ENCODE data around the gene NCOA1.
"Not testable (repeated sequence)": the region's sequence is repeated elsewhere in the genome, so short reads cannot be mapped to it uniquely, and the experiment has no call there.

NCOA1 gene

GRCh38 chr2:24756789-24757188 lies 265.7 kb downstream of the NCOA1 start:
- DNase-seq, result no peak

- no peak for DNase-seq
Measured at GRCh38 chr2:24761866-24762265, 270.8 kb downstream of the NCOA1 start.

DNA sequence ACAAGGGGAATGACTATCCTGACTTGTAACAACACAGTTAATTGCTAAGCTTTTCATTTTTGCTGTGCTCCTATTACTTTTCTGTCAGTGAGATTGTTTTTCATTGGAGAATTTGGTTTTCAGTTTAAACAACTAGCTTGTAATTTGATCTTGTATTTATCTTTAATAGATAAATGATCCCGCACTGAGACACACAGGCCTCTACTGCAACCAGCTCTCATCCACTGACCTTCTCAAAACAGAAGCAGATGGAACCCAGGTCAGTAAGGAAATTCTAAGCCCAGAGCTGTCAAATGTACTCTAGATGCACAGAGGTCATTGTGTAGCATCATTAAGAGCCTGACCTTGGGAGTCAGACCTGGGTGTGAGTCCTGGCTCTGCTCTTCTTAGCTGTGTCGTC lies 271.5 kb downstream of the NCOA1 start:
- DNase-seq, result no peak

GRCh38 chr2:24763843-24764242 lies 272.8 kb downstream of the NCOA1 start:
- DNase-seq, result no peak

- DNase-seq, result no peak
Measured at GRCh38 chr2:24766609-24767008, 275.6 kb downstream of the NCOA1 start.

DNA sequence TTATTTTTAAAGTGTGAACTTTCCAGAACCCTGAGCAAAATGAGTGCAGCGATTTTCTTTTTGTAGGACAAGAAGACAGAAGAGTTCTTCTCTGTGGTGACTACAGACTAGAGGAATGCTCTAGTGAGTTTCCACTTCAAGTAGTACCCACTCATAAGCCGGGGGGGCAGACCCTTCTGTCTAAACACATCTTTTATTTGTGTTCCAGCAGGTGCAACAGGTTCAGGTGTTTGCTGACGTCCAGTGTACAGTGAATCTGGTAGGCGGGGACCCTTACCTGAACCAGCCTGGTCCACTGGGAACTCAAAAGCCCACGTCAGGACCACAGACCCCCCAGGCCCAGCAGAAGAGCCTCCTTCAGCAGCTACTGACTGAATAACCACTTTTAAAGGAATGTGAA lies 277.0 kb downstream of the NCOA1 start:
- no peak for DNase-seq

- DNase-seq, result no peak
Measured at GRCh38 chr2:24768601-24769000, 277.5 kb downstream of the NCOA1 start.

GRCh38 chr2:24771061-24771460 lies 280.0 kb downstream of the NCOA1 start:
- no peak for DNase-seq

- DNase-seq, result no peak
Measured at GRCh38 chr2:24771764-24772586, 280.9 kb downstream of the NCOA1 start.

- DNase-seq, result no peak
Measured at GRCh38 chr2:24774373-24774772, 283.3 kb downstream of the NCOA1 start.

GRCh38 chr2:24779116-24779515 lies 288.1 kb downstream of the NCOA1 start:
- no peak for DNase-seq

DNA sequence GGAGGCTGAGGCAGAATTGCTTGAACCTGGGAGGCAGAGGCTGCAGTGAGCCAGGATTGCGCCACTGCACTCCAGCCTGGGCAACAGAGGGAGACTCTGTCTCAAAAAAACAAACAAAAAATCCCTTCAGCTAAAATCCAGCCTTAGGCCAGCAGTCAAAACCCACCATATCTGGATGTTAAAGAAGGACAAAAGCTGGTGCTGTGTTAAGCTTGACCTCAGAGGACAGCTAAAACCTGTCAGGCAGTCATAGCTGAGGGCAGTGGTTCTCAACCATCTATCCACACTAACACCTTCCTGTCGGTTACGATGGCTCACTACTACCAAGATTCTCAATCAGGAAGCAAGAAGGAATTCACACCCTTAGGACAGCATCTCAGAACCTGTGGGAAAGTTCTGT lies 292.6 kb downstream of the NCOA1 start:
- no peak for DNase-seq

- no peak for DNase-seq
Measured at GRCh38 chr2:24785671-24786321, 294.7 kb downstream of the NCOA1 start.

GRCh38 chr2:24787532-24787931 lies 296.5 kb downstream of the NCOA1 start:
- DNase-seq, result no peak

- no peak for DNase-seq
Measured at GRCh38 chr2:24788816-24789215, 297.8 kb downstream of the NCOA1 start.

DNA sequence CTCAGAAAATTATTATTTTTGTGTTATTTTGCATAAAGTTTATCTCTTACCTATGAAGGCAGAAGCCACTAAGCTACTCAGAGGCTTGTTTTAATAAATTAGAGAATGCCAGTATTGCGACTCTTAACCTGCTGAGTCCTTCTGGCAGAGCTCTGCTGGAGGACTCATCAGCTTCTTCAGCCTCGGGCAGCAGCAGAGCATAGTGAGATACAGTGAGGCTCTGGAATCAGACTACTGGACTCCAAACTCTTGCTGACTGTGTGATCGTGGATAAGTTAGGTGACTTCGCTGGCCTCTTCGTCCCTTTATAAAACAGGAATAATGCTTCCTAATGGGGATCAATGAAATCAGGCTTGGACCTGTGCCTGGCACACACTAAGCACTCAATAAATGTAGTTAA lies 300.4 kb downstream of the NCOA1 start:
- DNase-seq, result no peak

GRCh38 chr2:24792542-24792873 lies 301.5 kb downstream of the NCOA1 start:
- no peak for DNase-seq

DNA sequence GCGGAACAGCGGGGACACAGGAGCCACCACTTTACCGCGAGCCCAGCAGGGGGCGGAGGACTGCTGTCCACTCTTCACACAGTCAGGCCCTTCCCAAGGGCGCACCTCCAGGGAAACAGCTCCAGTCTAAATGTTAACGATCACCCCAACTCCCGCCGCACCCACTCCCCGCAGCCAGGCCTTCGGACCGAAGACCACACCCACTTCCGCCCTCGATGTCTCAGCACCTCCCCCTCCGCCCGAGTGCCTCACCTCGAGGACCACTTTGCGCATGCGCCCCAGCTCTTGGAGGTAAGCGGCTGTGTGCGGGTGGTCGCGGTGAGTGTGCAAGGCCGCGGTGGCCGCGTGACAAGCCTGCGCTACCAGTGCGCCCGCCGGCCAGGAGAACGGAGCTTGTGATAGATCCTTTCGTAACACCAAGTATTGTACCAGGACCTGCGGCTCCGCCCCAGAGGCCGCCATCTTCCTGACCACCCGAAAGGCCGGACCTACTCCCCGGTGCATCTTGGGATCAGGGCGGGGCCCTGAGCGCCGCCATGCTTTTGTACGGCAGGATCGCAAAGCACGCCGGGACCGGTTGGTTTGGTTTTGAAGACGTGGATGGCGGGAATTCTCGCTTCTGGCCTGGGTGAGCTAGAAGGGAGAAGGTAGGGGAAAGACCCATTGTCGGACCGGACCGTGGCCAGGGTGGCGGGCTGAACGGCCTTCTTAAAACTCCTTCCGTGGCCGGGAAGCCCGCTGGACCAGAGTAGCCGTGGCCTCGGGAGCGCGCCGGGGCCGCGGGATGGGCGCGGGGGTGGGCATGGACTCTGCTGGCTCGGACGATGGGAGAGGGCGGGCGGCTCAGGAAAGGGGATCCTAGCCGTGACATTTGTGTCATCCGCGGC lies 302.1 kb downstream of the NCOA1 start, which contains the start of the genes CENPO and PTRHD1:
TSS of gene CENPO (plus strand) at position 552 of the 887 bp plus-strand sequence. CDS start 495 bp downstream, outside the sequence.
TSS of gene PTRHD1 (minus strand) at position 518 of the 887 bp plus-strand sequence. CDS start at position 504, 14 bp downstream.
- peak; percentile 95 for DNase-seq

GRCh38 chr2:24793761-24794435 lies 302.8 kb downstream of the NCOA1 start:
- DNase-seq, result peak; percentile 4

DNA sequence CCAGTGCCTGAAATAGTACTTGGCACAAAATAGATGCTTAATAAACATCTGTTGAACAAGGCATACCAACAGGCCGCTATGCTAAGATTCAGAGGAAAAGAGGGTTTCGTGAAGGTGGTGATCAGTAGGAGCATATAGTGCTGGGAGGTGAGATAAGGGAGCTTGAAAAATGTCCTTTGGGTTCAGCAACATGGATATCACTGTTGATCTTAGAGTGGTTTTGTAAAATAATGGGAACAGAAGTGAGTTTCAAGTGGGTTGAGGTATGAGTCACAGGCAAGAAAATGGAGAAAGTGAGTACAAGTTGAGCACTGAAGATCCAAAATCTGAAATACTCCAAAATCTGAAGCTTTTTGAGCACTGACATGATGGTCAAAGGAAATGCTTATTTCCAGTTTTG lies 306.6 kb downstream of the NCOA1 start:
- DNase-seq, result no peak

GRCh38 chr2:24800487-24800886 lies 309.4 kb downstream of the NCOA1 start:
- DNase-seq, result not testable (repeated sequence)

DNA sequence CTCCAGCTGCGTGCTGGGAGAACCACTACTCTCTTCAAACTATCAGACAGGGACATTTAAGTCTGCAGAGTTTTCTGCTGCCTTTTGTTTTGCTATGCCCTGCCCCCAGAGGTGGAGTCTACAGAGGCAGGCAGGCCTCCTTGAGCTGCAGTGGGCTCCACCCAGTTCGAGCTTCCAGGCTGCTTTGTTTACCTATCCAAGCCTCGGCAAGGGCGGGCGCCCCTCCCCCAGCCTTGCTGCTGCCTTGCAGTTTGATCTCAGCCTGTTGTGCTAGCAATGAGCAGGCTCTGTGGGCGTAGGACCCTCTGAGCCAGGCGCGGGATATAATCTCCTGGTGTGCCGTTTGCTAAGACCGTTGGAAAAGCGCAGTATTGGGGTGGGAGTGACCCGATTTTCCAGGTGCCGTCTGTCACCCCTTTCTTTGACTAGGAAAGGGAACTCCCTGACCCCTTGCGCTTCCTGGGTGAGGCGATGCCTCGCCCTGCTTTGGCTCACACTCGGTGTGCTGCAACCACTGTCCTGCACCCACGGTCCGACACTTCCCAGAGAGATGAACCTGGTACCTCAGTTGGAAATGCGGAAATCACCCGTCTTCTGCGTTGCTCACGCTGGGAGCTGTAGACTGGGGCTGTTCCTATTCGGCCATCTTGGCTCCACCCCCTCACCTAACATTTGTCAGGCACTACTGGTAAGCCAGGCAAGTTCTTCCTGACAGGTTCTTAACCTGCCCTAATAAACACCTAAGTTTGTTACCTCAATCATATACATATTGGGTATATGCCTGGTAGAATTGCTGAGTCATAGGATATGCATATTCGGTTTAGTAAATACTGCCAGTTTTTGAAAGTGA lies 315.0 kb downstream of the NCOA1 start:
- not testable (repeated sequence) for DNase-seq

Measured in CD4-positive, alpha-beta T cell treated with Interleukin-21 for 1 hour (primary cell).